ENCODE data around the gene SGCA.

Gene SGCA

GRCh38 chr17:50161023-50161910, 4.5 kb upstream of the SGCA start:
- peaks cover 11% of the 10 kb centered on the region for H3K4me1 ChIP-seq (ENCODE audit: insufficient read depth, low read length)
- H3K4me3 ChIP-seq (ENCODE audit: low read length): peak overlapping the region; percentile 47
- H2AFZ ChIP-seq (ENCODE audit: low read depth, low read length): peak overlapping the region; percentile 74
- H3K9me3 ChIP-seq (ENCODE audit: low read length): no peaks in the 10 kb centered on the region
- H3K27me3 ChIP-seq (ENCODE audit: insufficient read depth, low read length): peaks cover 6% of the 10 kb centered on the region
- H3K36me3 ChIP-seq (ENCODE audit: insufficient read depth, low read length): no peaks in the 10 kb centered on the region

GRCh38 chr17:50161911-50162288, 3.9 kb upstream of the SGCA start:
- peak overlapping the region; percentile 18 for H3K4me3 ChIP-seq (ENCODE audit: low read length)
- H3K4me1 ChIP-seq (ENCODE audit: insufficient read depth, low read length): peaks cover 11% of the 10 kb centered on the region
- H3K27me3 ChIP-seq (ENCODE audit: insufficient read depth, low read length): peaks cover 6% of the 10 kb centered on the region
- no peaks in the 10 kb centered on the region for H3K9me3 ChIP-seq (ENCODE audit: low read length)
- H3K36me3 ChIP-seq (ENCODE audit: insufficient read depth, low read length): no peaks in the 10 kb centered on the region
- H2AFZ ChIP-seq (ENCODE audit: low read depth, low read length): peak overlapping the region; percentile 74

GRCh38 chr17:50162466-50163254, 3.1 kb upstream of the SGCA start:
- Histone ChIP-seq H3K27me3 (ENCODE audit: insufficient read depth, low read length) (peaks cover 6% of the 10 kb centered on the region), H3K4me1 (ENCODE audit: insufficient read depth, low read length) (peaks cover 11% of the 10 kb centered on the region), H3K9me3 (ENCODE audit: low read length) (no peaks in the 10 kb centered on the region), H3K36me3 (ENCODE audit: insufficient read depth, low read length) (no peaks in the 10 kb centered on the region), H3K4me3 (ENCODE audit: low read length) (no peak overlapping the region), H2AFZ (ENCODE audit: low read depth, low read length) (no peak overlapping the region)

- Histone ChIP-seq H3K36me3 (ENCODE audit: insufficient read depth, low read length) (no peaks in the 10 kb centered on the region), H3K27me3 (ENCODE audit: insufficient read depth, low read length) (peaks cover 6% of the 10 kb centered on the region), H3K4me3 (ENCODE audit: low read length) (no peak overlapping the region), H3K4me1 (ENCODE audit: insufficient read depth, low read length) (peaks cover 11% of the 10 kb centered on the region), H3K9me3 (ENCODE audit: low read length) (no peaks in the 10 kb centered on the region), H2AFZ (ENCODE audit: low read depth, low read length) (no peak overlapping the region)
These were observed 1.7 kb upstream of the SGCA start for GRCh38 chr17:50163843-50164696.

GRCh38 chr17:50164697-50164988, 1.2 kb upstream of the SGCA start:
- H3K27me3 ChIP-seq (ENCODE audit: insufficient read depth, low read length): peaks cover 6% of the 10 kb centered on the region
- no peak overlapping the region for H3K4me3 ChIP-seq (ENCODE audit: low read length)
- H3K4me1 ChIP-seq (ENCODE audit: insufficient read depth, low read length): peaks cover 11% of the 10 kb centered on the region
- H2AFZ ChIP-seq (ENCODE audit: low read depth, low read length): no peak overlapping the region
- no peaks in the 10 kb centered on the region for H3K9me3 ChIP-seq (ENCODE audit: low read length)
- no peaks in the 10 kb centered on the region for H3K36me3 ChIP-seq (ENCODE audit: insufficient read depth, low read length)

- no peaks in the 10 kb centered on the region for H3K9me3 ChIP-seq (ENCODE audit: low read length)
- H3K4me3 ChIP-seq (ENCODE audit: low read length): no peak overlapping the region
- peaks cover 11% of the 10 kb centered on the region for H3K4me1 ChIP-seq (ENCODE audit: insufficient read depth, low read length)
- peaks cover 6% of the 10 kb centered on the region for H3K27me3 ChIP-seq (ENCODE audit: insufficient read depth, low read length)
- no peak overlapping the region for H2AFZ ChIP-seq (ENCODE audit: low read depth, low read length)
- no peaks in the 10 kb centered on the region for H3K36me3 ChIP-seq (ENCODE audit: insufficient read depth, low read length)
These were observed 739 bp upstream of the SGCA start for GRCh38 chr17:50165066-50165465.

GRCh38 chr17:50165466-50165865, 339 bp upstream of the SGCA start:
- H3K9me3 ChIP-seq (ENCODE audit: low read length): no peaks in the 10 kb centered on the region
- H2AFZ ChIP-seq (ENCODE audit: low read depth, low read length): no peak overlapping the region
- peaks cover 6% of the 10 kb centered on the region for H3K27me3 ChIP-seq (ENCODE audit: insufficient read depth, low read length)
- peaks cover 11% of the 10 kb centered on the region for H3K4me1 ChIP-seq (ENCODE audit: insufficient read depth, low read length)
- H3K4me3 ChIP-seq (ENCODE audit: low read length): no peak overlapping the region
- H3K36me3 ChIP-seq (ENCODE audit: insufficient read depth, low read length): no peaks in the 10 kb centered on the region

GRCh38 chr17:50166518-50167181, 845 bp downstream of the SGCA start:
- Histone ChIP-seq H2AFZ (ENCODE audit: low read depth, low read length) (no peak overlapping the region), H3K4me1 (ENCODE audit: insufficient read depth, low read length) (peaks cover 5% of the 10 kb centered on the region), H3K4me3 (ENCODE audit: low read length) (no peak overlapping the region), H3K27me3 (ENCODE audit: insufficient read depth, low read length) (peaks cover 8% of the 10 kb centered on the region), H3K36me3 (ENCODE audit: insufficient read depth, low read length) (no peaks in the 10 kb centered on the region), H3K9me3 (ENCODE audit: low read length) (no peaks in the 10 kb centered on the region)

- H2AFZ ChIP-seq (ENCODE audit: low read depth, low read length): no peak overlapping the region
- no peaks in the 10 kb centered on the region for H3K9me3 ChIP-seq (ENCODE audit: low read length)
- H3K27me3 ChIP-seq (ENCODE audit: insufficient read depth, low read length): peaks cover 10% of the 10 kb centered on the region
- H3K4me1 ChIP-seq (ENCODE audit: insufficient read depth, low read length): no peaks in the 10 kb centered on the region
- H3K4me3 ChIP-seq (ENCODE audit: low read length): no peak overlapping the region
- no peaks in the 10 kb centered on the region for H3K36me3 ChIP-seq (ENCODE audit: insufficient read depth, low read length)
These were observed 1.6 kb downstream of the SGCA start for GRCh38 chr17:50167371-50167770.

- Histone ChIP-seq H3K27me3 (ENCODE audit: insufficient read depth, low read length) (peaks cover 10% of the 10 kb centered on the region), H3K36me3 (ENCODE audit: insufficient read depth, low read length) (no peaks in the 10 kb centered on the region), H3K9me3 (ENCODE audit: low read length) (no peaks in the 10 kb centered on the region), H2AFZ (ENCODE audit: low read depth, low read length) (no peak overlapping the region), H3K4me3 (ENCODE audit: low read length) (no peak overlapping the region), H3K4me1 (ENCODE audit: insufficient read depth, low read length) (no peaks in the 10 kb centered on the region)
These were observed 2.5 kb downstream of the SGCA start for GRCh38 chr17:50168319-50168718.

GRCh38 chr17:50169121-50169764, 3.4 kb downstream of the SGCA start:
- no peaks in the 10 kb centered on the region for H3K9me3 ChIP-seq (ENCODE audit: low read length)
- no peak overlapping the region for H3K4me3 ChIP-seq (ENCODE audit: low read length)
- H3K27me3 ChIP-seq (ENCODE audit: insufficient read depth, low read length): peaks cover 11% of the 10 kb centered on the region
- no peaks in the 10 kb centered on the region for H3K36me3 ChIP-seq (ENCODE audit: insufficient read depth, low read length)
- H2AFZ ChIP-seq (ENCODE audit: low read depth, low read length): no peak overlapping the region
- no peaks in the 10 kb centered on the region for H3K4me1 ChIP-seq (ENCODE audit: insufficient read depth, low read length)

GRCh38 chr17:50169881-50170459, 4.2 kb downstream of the SGCA start:
- no peak overlapping the region for H3K4me3 ChIP-seq (ENCODE audit: low read length)
- no peaks in the 10 kb centered on the region for H3K36me3 ChIP-seq (ENCODE audit: insufficient read depth, low read length)
- no peaks in the 10 kb centered on the region for H3K9me3 ChIP-seq (ENCODE audit: low read length)

More at GRCh38 chr17:50169881-50170459, 4.2 kb downstream of the SGCA start:
- H3K4me1 ChIP-seq (ENCODE audit: insufficient read depth, low read length): no peaks in the 10 kb centered on the region
- no peak overlapping the region for H2AFZ ChIP-seq (ENCODE audit: low read depth, low read length)
- peaks cover 11% of the 10 kb centered on the region for H3K27me3 ChIP-seq (ENCODE audit: insufficient read depth, low read length)

Data from neuron (in vitro differentiated cells).